Loucy (cell line): ENCODE data around the gene TMEM37.

ENCODE experiments used
- CTCF ChIP-seq: fragments of 200-600 bp; sonication (generic); conservative IDR thresholded peaks from 2 replicates; pipeline ENCODE4 v1.5.1; 2014; ENCODE audit warnings: mild to moderate bottlenecking, antibody characterized with exemption, low read length
- EZH2phosphoT487 ChIP-seq: fragments of 200-600 bp; IDR thresholded peaks from 2 replicates; pipeline ENCODE4 v1.6.1; 2018; ENCODE audit warnings: antibody characterized with exemption, mild to moderate bottlenecking, moderate library complexity, borderline replicate concordance

GRCh38 chr2:119435081-119435952 lies 3.7 kb downstream of the TMEM37 start:
- no peak for TF ChIP-seq CTCF
- TF ChIP-seq EZH2phosphoT487 = no peak
